ENCODE data around the gene RBMX2. TPM values are rescaled to one million over a fixed set of nuclear protein-coding genes. Genes with fewer than 3 reads are reported as not detected.
"Not testable (repeated sequence)": the region's sequence is repeated elsewhere in the genome, so short reads cannot be mapped to it uniquely, and the experiment has no call there.

The RBMX2 gene, protein sequence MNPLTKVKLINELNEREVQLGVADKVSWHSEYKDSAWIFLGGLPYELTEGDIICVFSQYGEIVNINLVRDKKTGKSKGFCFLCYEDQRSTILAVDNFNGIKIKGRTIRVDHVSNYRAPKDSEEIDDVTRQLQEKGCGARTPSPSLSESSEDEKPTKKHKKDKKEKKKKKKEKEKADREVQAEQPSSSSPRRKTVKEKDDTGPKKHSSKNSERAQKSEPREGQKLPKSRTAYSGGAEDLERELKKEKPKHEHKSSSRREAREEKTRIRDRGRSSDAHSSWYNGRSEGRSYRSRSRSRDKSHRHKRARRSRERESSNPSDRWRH
- 10 to 100 TPM; 32.3 to 33.6 TPM for total RNA-seq

DNA sequence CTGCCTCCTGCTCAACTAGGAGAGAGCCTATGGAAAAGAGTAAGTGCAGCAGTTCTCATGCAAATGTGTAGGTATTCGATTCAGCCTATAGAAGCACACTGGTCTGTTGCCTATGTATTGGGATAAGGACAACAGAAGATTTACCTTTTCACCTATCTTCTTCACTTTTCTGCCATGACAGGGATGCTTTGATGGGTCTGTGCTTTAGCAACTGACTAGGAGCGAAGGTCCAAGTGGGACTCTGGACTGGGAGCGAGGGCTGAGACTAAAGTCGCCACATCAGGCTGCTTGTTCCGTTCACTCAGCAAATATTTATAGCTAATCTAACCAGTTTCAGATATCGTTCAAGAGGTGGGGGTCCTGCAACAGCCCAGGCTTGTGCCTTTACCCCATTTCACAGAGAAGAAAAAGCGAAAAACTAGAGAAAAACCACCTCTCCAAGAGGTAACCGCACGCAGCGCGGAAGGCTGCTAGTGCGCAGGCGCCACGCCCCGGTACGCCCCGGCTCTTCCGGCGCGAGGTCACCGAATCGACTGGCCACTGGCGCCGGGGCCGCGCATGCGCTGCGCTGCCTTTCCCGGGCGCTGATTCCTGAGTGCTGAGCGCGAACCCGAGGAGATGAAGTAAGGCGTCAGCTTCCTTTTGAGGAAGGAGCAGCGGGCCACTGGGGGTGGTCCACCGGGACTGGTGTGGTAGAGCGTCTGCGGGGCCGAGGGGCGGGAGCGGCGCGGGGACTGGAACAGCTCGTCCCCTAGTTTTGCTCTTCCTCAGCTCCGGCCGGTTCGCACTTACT is at the start of gene RBMX2:
RBMX2 (plus strand) TSS at position 573 of the 793 bp plus-strand sequence; CDS start at position 619, 46 bp downstream.
- peak; percentile 63 for DNase-seq
- peak within 1 kb of the TSS; percentile 83 for H3K4me3 Mint-ChIP-seq
- peak within 1 kb of the TSS; percentile 90 for H3K27ac Mint-ChIP-seq
- H3K27me3 Mint-ChIP-seq (ENCODE audit: low read depth), result no peaks in the 10 kb centered on the region
- no peaks in the 10 kb centered on the region for H3K9me3 Mint-ChIP-seq
- CTCF ChIA-PET, result no interaction called here
- H3K4me1 Mint-ChIP-seq (ENCODE audit: low read depth), result peaks cover 20% of the 10 kb centered on the region
- H3K36me3 Mint-ChIP-seq (ENCODE audit: low read depth), result peaks cover 10% of the 10 kb centered on the region
- intact Hi-C loops (cut with micrococcal nuclease), result loop anchor here (1.0 to 2.0 kb wide), 3 partner anchors 62 to 502 kb away; partner anchors contain the start of genes ENOX2, SLC25A14 and ZNF280C

DNA sequence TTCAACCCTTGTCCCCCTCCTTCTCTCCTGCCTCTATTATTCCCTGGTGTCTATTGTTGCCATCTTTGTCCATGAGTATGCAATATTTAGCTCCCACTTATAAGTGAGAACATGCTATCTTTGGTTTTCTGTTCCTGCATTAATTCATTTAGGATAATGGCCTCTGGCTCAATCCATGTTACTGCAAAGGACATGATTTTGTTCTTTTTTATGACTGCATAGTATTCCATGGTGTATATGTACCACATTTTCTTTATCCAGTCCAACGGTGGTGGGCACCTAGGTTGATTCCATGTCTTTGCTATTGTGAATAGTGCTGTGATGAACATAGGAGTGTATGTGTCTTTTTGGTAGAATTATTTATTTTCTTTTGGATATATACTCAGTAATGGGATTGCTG is 49.7 kb upstream of the RBMX2 start:
- CTCF ChIA-PET; H3K27me3 Mint-ChIP-seq (ENCODE audit: low read depth); intact Hi-C loops (cut with micrococcal nuclease); H3K9me3 Mint-ChIP-seq; H3K4me3 Mint-ChIP-seq; H3K36me3 Mint-ChIP-seq (ENCODE audit: low read depth); H3K4me1 Mint-ChIP-seq (ENCODE audit: low read depth); DNase-seq; H3K27ac Mint-ChIP-seq: not testable (repeated sequence)

DNA sequence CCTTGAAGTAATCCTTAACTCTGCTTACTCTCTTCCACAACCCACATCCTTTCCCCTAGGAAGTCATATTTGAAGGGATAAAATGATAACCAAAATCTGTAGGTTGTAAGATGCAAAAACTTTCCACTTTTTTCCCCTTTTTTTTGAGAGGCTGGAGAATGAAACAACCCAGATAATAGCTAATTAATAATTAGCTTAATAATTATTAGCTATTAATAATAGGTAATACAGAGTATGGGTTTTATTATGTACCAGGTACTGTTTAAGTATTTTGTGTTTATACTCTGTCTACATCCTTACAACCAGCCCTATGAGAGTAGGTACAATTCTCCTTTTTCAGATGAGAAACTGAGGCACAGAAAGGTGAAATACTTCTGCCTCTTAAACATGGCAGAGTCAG is 25.7 kb upstream of the RBMX2 start:
- DNase-seq, result no peak
- Mint-ChIP-seq H3K9me3 (no peaks in the 10 kb centered on the region), H3K4me1 (ENCODE audit: low read depth) (no peaks in the 10 kb centered on the region), H3K27ac (no peak overlapping the region), H3K36me3 (ENCODE audit: low read depth) (no peaks in the 10 kb centered on the region), H3K27me3 (ENCODE audit: low read depth) (no peaks in the 10 kb centered on the region), H3K4me3 (no peak overlapping the region)
- CTCF ChIA-PET, result no interaction called here
- intact Hi-C loops (cut with micrococcal nuclease), result no loop called here

DNA sequence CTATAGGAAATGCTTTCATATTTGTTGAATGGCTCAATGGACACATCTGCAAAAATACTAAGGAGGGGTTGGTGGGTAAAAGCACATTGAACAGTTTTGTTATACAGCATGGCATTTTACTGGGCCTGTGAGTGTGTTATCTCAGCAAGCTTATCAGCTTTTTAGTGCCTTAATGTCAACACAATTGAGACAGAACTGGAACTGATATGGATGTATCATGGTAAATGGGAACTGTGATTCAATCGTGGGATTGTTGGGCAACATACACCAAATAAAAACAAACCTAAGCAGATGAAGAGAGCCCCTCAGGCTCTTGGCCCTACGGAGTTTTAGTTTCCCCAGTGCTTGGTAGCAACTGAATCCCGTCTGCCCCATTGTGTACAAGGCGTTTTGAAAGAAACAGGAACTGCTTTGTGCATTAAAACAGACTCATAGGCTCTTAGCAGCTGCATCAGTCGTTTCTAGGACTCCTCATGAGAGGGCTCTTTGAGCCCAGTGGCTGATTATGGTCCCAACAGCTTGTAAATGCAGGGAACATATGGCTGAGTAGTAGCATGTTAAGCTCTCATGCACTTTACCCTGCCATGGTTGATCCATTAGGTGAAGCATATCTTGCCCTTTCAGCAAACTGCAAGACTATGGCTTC is 23.6 kb upstream of the RBMX2 start:
- intact Hi-C loops (cut with micrococcal nuclease), result no loop called here
- Mint-ChIP-seq H3K36me3 (ENCODE audit: low read depth) (no peaks in the 10 kb centered on the region), H3K27ac (no peak overlapping the region), H3K4me3 (no peak overlapping the region), H3K9me3 (no peaks in the 10 kb centered on the region), H3K4me1 (ENCODE audit: low read depth) (no peaks in the 10 kb centered on the region), H3K27me3 (ENCODE audit: low read depth) (no peaks in the 10 kb centered on the region)
- CTCF ChIA-PET, result interaction anchor here (0.6 kb wide), 1 partner anchor 49 kb away, joined by 3 read pairs; no protein-coding TSS in a partner anchor
- no peak for DNase-seq

DNA sequence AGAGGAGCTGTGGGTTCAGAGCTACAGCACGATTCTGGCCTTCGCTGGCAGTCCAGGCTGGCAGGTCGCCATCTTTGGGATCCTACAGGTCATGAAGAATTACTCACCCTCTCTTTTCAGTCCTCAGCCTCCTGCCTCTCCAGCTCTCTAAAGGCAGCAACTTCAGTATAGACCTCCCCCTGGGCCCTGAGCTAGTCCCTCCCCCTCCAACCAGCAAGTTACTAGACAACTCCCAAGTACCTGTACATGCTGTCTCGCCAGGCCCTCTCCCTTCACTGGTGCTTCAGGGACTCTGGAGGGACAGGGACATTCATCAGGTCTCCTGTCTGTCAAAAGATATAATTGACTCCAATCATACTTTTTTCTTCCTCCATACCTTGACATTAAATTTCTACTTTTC is 16.3 kb upstream of the RBMX2 start, which contains the start of gene GPR119:
GPR119 (minus strand) TSS at position 155 of the 400 bp plus-strand sequence. CDS start 227 bp downstream, outside the sequence.
- DNase-seq, result no peak
- CTCF ChIA-PET, result no interaction called here

DNA sequence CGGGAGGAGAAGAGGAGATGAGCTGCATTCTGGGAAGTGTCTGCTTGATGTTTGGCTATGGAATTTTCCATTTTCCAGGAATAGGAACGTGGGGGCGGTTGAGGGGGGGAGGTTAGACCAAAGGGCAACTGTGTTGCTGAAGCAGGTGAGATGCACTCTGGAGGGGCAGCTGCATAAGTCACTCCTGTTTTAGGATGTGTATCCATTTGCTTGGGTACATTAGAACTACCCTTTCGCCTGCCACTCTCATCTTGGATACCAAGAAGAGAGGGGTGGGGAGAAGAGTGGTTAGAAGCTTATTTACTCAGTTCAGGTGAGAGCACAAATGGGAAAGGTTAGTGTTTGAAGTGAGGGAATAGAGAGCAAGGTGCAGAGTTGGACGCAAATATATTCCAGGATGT is 15.4 kb upstream of the RBMX2 start:
- no peak overlapping the region for H3K4me3 Mint-ChIP-seq
- intact Hi-C loops (cut with micrococcal nuclease), result no loop called here
- H3K9me3 Mint-ChIP-seq, result no peaks in the 10 kb centered on the region
- no peaks in the 10 kb centered on the region for H3K36me3 Mint-ChIP-seq (ENCODE audit: low read depth)
- CTCF ChIA-PET, result no interaction called here
- H3K4me1 Mint-ChIP-seq (ENCODE audit: low read depth), result no peaks in the 10 kb centered on the region
- H3K27me3 Mint-ChIP-seq (ENCODE audit: low read depth), result no peaks in the 10 kb centered on the region
- DNase-seq, result no peak
- H3K27ac Mint-ChIP-seq, result no peak overlapping the region

More for the DNA sequence above, 16.3 kb upstream of the RBMX2 start, which contains the start of gene GPR119:
- Mint-ChIP-seq H3K36me3 (ENCODE audit: low read depth) (no peaks in the 10 kb centered on the region), H3K9me3 (no peaks in the 10 kb centered on the region), H3K4me1 (ENCODE audit: low read depth) (no peaks in the 10 kb centered on the region), H3K27ac (no peak within 1 kb of the TSS), H3K27me3 (ENCODE audit: low read depth) (no peaks in the 10 kb centered on the region), H3K4me3 (no peak within 1 kb of the TSS)
- intact Hi-C loops (cut with micrococcal nuclease), result no loop called here

DNA sequence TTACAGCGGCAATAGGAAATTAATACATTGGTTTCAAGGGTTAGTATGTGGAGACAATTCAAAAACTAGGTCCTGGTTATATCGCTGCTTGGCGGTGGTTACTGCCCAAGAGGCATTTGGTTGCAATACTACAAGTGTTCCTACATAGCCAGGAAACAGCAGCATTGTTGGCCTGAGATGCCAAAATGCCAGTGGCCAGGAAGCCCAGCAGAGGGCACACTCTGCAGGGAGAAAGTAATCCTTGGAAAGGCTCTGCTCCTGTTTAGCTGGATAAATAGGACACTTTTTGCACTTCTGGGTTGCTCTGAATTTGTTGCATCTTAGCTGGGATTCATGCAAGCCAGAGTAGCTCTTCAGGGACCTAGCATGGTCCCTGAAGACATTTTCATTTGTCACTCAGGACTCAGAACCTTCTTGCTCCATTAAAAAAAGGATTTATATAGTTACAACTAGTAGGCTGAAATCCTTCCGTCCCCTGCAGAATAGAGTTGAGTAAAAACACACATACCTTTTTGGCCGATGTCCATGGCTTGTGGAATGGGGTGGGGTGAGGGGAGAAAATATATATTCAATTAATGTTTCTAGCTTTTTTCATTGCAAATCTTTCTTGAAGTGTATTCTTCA is 8.2 kb upstream of the RBMX2 start:
- Mint-ChIP-seq H3K4me3 (no peak overlapping the region), H3K27me3 (ENCODE audit: low read depth) (no peaks in the 10 kb centered on the region), H3K36me3 (ENCODE audit: low read depth) (no peaks in the 10 kb centered on the region), H3K4me1 (ENCODE audit: low read depth) (no peaks in the 10 kb centered on the region), H3K9me3 (no peaks in the 10 kb centered on the region), H3K27ac (no peak overlapping the region)
- intact Hi-C loops (cut with micrococcal nuclease), result loop anchor here (1.0 kb wide), 1 partner anchor 524 kb away; no protein-coding TSS in a partner anchor
- CTCF ChIA-PET, result interaction anchor here (0.9 kb wide), 2 partner anchors 182 to 523 kb away, joined by 3 to 6 read pairs; no protein-coding TSS in a partner anchor
- DNase-seq, result peak; percentile 16

DNA sequence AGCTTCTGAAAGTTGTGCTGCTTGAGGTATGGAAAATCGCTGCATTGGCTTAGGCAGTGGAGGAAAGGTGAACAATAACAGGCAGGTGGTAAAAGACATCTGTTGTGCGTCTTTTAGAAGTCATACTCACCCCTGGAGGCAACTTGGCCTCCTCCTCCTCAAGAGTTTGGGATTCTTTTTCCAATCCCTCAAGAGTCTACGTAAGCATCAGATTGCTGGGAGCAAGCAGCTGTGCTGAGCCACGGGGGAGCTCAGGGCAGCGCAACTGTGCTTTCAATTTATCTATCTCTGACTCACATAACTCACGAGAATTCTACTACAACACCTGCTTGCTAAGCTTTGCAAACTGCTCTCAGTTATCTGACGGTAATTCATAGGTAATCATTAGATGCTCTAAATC is 6.4 kb upstream of the RBMX2 start:
- CTCF ChIA-PET, result no interaction called here
- intact Hi-C loops (cut with micrococcal nuclease), result no loop called here
- Mint-ChIP-seq H3K4me3 (no peak overlapping the region), H3K4me1 (ENCODE audit: low read depth) (no peaks in the 10 kb centered on the region), H3K27ac (no peak overlapping the region), H3K36me3 (ENCODE audit: low read depth) (no peaks in the 10 kb centered on the region), H3K27me3 (ENCODE audit: low read depth) (no peaks in the 10 kb centered on the region), H3K9me3 (no peaks in the 10 kb centered on the region)
- DNase-seq, result no peak

DNA sequence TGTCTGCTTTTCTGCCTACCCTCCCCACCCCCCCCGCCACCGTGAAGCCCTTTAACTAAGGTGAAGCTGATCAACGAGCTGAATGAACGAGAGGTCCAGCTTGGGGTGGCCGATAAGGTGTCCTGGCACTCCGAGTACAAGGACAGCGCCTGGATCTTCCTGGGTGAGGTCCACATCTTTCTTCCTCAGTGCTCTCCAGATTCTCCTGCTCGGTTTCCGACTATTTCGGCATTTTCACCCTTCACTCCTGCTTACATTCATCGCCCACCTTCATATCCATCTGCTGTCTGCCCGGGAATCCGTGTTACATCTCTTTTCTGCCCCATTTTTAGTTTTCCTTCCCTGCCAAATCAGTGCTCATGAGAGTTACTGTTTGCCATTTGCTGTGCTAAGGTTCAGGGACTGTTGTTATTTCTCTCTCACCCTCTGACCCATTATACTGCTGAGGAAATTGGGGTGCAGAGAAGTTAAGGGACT is 459 bp downstream of the RBMX2 start:
- CTCF ChIA-PET, result interaction anchor here (1.2 kb wide), 1 partner anchor 141 kb away, joined by 3 read pairs; no protein-coding TSS in a partner anchor
- Mint-ChIP-seq H3K9me3 (no peaks in the 10 kb centered on the region), H3K4me3 (peak overlapping the region; percentile 83), H3K4me1 (ENCODE audit: low read depth) (peaks cover 20% of the 10 kb centered on the region), H3K27ac (peak overlapping the region; percentile 58), H3K36me3 (ENCODE audit: low read depth) (peaks cover 10% of the 10 kb centered on the region), H3K27me3 (ENCODE audit: low read depth) (no peaks in the 10 kb centered on the region)
- DNase-seq, result no peak
- intact Hi-C loops (cut with micrococcal nuclease), result loop anchor here (2.0 kb wide), 1 partner anchor 133 kb away; the partner anchor contains the start of gene ZNF280C

DNA sequence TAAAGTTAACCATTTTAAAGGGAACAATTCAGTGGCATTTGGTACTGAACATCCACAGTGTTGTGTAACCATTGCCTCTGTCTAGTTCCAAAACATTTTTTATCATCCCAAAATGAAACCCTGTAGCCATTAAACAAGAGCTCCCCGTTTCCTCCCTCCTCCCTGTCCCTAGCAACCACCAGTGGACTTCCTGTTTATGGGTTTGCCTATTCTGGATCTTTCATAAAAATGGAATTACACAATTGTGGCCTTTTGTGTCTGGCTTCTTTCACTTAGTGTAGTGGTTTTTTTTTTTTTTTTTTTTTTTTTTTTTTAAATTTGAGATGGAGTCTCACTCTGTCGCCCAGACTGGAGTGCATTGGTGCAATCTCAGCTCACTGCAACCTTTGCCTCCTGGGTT is 11.6 kb downstream of the RBMX2 start:
- intact Hi-C loops (cut with micrococcal nuclease), result no loop called here
- no peak overlapping the region for H3K4me3 Mint-ChIP-seq
- no peak for DNase-seq
- H3K27me3 Mint-ChIP-seq (ENCODE audit: low read depth), result no peaks in the 10 kb centered on the region
- H3K4me1 Mint-ChIP-seq (ENCODE audit: low read depth), result no peaks in the 10 kb centered on the region
- H3K9me3 Mint-ChIP-seq, result no peaks in the 10 kb centered on the region
- H3K36me3 Mint-ChIP-seq (ENCODE audit: low read depth), result peaks cover 9% of the 10 kb centered on the region
- CTCF ChIA-PET, result no interaction called here
- no peak overlapping the region for H3K27ac Mint-ChIP-seq

DNA sequence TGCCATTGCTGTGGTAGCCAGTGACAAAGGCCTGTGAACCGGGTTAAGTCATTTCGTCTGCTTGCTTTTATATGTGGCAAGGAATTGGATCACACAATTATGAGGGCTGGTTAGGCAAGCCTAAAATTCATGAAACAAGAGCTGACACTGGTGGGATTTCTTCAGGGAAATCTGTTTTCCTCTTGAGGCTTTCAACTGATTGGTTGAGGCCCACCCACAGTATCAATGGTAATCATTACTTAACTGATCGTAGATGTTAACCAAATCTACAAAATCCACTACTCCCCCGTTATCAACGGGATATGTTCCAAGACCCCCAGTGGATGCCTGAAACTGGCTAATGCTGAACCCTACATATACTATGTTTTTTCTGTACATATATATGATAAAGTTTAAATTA is 13.0 kb downstream of the RBMX2 start:
- H3K36me3 Mint-ChIP-seq (ENCODE audit: low read depth), result peaks cover 7% of the 10 kb centered on the region
- H3K4me3 Mint-ChIP-seq, result no peak overlapping the region
- H3K27me3 Mint-ChIP-seq (ENCODE audit: low read depth), result no peaks in the 10 kb centered on the region
- intact Hi-C loops (cut with micrococcal nuclease), result no loop called here
- H3K27ac Mint-ChIP-seq, result no peak overlapping the region
- DNase-seq, result no peak
- CTCF ChIA-PET, result no interaction called here
- no peaks in the 10 kb centered on the region for H3K9me3 Mint-ChIP-seq
- no peaks in the 10 kb centered on the region for H3K4me1 Mint-ChIP-seq (ENCODE audit: low read depth)

DNA sequence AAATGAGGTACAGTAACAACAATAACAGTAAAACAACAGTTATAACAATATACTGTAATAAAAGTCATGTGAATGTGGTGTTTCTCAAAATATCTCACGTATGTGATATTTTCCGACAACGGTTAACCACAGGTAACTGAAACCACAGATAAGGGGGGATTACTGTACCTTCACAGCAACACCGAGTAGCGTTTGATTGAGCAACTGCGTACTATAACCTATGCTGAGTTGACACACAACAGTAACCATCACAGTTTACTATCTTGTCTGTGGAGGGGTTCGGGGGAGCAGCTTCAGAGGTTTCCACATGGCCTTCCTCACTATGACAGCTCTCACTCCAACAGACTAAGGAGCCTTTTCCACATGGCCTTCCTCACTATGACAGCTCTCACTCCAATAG is 13.4 kb downstream of the RBMX2 start:
- H3K27ac Mint-ChIP-seq, result no peak overlapping the region
- CTCF ChIA-PET, result no interaction called here
- H3K36me3 Mint-ChIP-seq (ENCODE audit: low read depth), result peaks cover 7% of the 10 kb centered on the region
- no peak for DNase-seq
- H3K4me1 Mint-ChIP-seq (ENCODE audit: low read depth), result no peaks in the 10 kb centered on the region
- H3K4me3 Mint-ChIP-seq, result no peak overlapping the region
- no peaks in the 10 kb centered on the region for H3K27me3 Mint-ChIP-seq (ENCODE audit: low read depth)
- intact Hi-C loops (cut with micrococcal nuclease), result no loop called here
- no peaks in the 10 kb centered on the region for H3K9me3 Mint-ChIP-seq

Measured in activated naive CD4-positive, alpha-beta T cell treated with anti-CD3 and anti-CD28 coated beads for 36 hours (primary cell).